ENCODE measurements around the gene DCUN1D1. TPM values are rescaled to one million over a fixed set of nuclear protein-coding genes. Genes with fewer than 3 reads are reported as not detected.

The DCUN1D1 gene
- total RNA-seq, 1 experiment from 2014 or later, result 71.7 TPM

DNA sequence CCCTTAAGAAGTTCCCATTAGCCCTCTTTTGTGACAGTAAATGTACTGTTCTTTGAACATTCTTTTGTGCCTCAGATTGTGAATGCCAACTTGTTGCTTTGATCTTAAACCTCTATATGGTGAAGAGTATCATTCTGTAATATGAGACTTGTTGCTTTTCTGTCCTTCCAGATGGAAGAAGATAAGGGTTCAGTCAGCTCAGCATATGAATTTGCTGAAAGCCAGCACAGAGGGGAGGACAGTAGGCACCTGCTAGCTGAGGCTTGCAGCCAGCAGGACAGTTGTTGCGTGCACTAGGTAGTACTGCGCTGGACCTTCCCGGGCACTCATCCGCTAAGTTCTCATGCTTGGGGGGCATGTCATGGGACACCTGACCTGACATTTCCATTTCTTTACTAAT lies 74.7 kb downstream of the DCUN1D1 start:
- no CpG with 5 or more reads among the region's 4 CpGs for WGBS (ENCODE audit: extremely low coverage, insufficient read length, low lambda C conversion rate)
- Mint-ChIP-seq H3K4me1 (peaks cover 2 to 6% of the 10 kb centered on the region in 2 experiments; a peak in 1 of 4 replicates), H3K27ac (no peak overlapping the region), H3K36me3 (ENCODE audit: insufficient read depth in 1 of 3, low read depth in 3 of 3) (peaks cover 0 to 5% (median 3%) of the 10 kb centered on the region in 3 experiments; a peak in 1 of 7 replicates), H3K9me3 (no peaks in the 10 kb centered on the region), H3K27me3 (ENCODE audit: low read depth) (no peaks in the 10 kb centered on the region), H3K4me3 (no peak overlapping the region)
- Histone ChIP-seq H2BK12ac (ENCODE audit: insufficient read length, low read depth, low read length) (no peak overlapping the region), H3K4me1 (ENCODE audit: insufficient read depth, low read length) (no peaks in the 10 kb centered on the region), H3K4ac (ENCODE audit: low read depth, low read length) (no peak overlapping the region), H2BK20ac (ENCODE audit: low read depth, low read length, poor library complexity, severe bottlenecking) (no peak overlapping the region), H2BK15ac (ENCODE audit: low read depth, low read length) (no peak overlapping the region), H3K79me2 (ENCODE audit: insufficient read depth, low read length) (no peaks in the 10 kb centered on the region), H3K18ac (ENCODE audit: insufficient read length, low read depth, low read length) (no peak overlapping the region), H3K23me2 (ENCODE audit: insufficient read length, low read depth, low read length, poor library complexity, severe bottlenecking) (no peaks in the 10 kb centered on the region), H4K8ac (replicated peaks; ENCODE audit: insufficient read length, low read depth, low read length) (no peak overlapping the region), H3K27ac (ENCODE audit: insufficient read length, low read depth, low read length) (no peak overlapping the region), H3K9ac (ENCODE audit: extremely low read depth, insufficient read length, low read length) (no peak overlapping the region), H4K20me1 (ENCODE audit: control insufficient read depth, insufficient read depth, insufficient read length) (no peaks in the 10 kb centered on the region), H2BK5ac (ENCODE audit: insufficient read length, low read length) (no peak overlapping the region), H3K4me2 (ENCODE audit: insufficient read depth, insufficient read length, low read length) (no peak overlapping the region), H3K56ac (ENCODE audit: insufficient read length, low read depth, low read length) (no peak overlapping the region), H2AFZ (ENCODE audit: low read length) (no peak overlapping the region), H3K23ac (ENCODE audit: insufficient read length, low read depth, low read length) (no peak overlapping the region), H3K9me3 (ENCODE audit: control insufficient read depth, low read depth, low read length) (no peaks in the 10 kb centered on the region), H2BK120ac (ENCODE audit: low read depth, low read length, poor library complexity, severe bottlenecking) (no peak overlapping the region), H2AK5ac (ENCODE audit: insufficient read length, low read length) (no peak overlapping the region), H4K91ac (ENCODE audit: insufficient read length, low read depth, low read length) (no peak overlapping the region), H3K79me1 (ENCODE audit: insufficient read depth, low read depth, low read length, poor library complexity, severe bottlenecking) (no peaks in the 10 kb centered on the region), H3K27me3 (ENCODE audit: insufficient read depth, low read length) (no peaks in the 10 kb centered on the region), H3K14ac (ENCODE audit: insufficient read depth, low read length) (no peak overlapping the region), H4K5ac (ENCODE audit: insufficient read length, low read depth, low read length) (no peak overlapping the region), H3T11ph (ENCODE audit: low read length) (no peak overlapping the region)
- TF ChIP-seq, protein P1, sequence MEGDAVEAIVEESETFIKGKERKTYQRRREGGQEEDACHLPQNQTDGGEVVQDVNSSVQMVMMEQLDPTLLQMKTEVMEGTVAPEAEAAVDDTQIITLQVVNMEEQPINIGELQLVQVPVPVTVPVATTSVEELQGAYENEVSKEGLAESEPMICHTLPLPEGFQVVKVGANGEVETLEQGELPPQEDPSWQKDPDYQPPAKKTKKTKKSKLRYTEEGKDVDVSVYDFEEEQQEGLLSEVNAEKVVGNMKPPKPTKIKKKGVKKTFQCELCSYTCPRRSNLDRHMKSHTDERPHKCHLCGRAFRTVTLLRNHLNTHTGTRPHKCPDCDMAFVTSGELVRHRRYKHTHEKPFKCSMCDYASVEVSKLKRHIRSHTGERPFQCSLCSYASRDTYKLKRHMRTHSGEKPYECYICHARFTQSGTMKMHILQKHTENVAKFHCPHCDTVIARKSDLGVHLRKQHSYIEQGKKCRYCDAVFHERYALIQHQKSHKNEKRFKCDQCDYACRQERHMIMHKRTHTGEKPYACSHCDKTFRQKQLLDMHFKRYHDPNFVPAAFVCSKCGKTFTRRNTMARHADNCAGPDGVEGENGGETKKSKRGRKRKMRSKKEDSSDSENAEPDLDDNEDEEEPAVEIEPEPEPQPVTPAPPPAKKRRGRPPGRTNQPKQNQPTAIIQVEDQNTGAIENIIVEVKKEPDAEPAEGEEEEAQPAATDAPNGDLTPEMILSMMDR (conservative IDR thresholded peaks at IDR 0.05), result no peak
- DNase-seq, result no peak
